ENCODE data around the gene MED15. TPM values are rescaled to one million over a fixed set of nuclear protein-coding genes. Genes with fewer than 3 reads are reported as not detected.

The MED15 gene
- polyA plus RNA-seq, 4 donors: 49.4 to 106 (median 76.6) TPM

DNA sequence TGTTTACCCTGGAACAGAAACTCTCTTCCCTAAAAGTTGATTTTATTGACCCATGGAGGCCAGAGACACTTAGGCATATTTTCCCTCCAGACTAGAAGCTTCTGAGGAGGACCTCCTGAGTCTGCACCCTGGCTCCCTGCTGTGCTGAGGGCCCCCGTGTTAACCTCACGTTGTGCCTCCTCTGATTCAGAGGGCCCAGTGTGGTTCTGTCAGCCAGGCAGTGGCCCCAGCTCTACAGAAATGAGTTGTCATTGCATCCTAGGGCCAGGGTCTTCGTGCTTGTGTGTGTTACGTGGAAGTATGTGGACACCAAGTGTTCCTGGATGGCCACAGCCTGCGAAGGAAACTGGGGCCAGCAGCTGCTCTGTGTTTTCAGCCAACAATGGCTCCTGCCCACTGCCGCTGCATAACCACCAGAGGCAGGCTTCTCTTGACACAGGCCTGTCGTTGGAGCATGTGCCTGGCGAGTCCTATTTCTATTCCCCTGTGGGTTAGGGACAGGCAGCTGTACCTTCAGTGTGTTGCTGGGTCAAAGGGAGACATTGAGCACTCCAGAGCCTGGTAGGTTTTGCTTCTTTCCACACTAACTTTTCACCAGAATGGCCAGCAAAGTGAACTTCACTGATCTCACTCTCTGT is 44.5 kb downstream of the MED15 start:
- DNase-seq (no peak), FAIRE-seq (no peak)
- H3K9me3 ChIP-seq (ENCODE audit: control insufficient read depth in 2 of 2, insufficient read depth in 1 of 2, low read depth in 1 of 2, low read length in 1 of 2): no peaks in the 10 kb centered on the region
- no peak overlapping the region for H3K4me3 ChIP-seq (ENCODE audit: low read depth in 1 of 3, low read length in 3 of 3)
- 50 to 75% (median 57%) methylated on average over 8 of the region's 8 CpGs for WGBS, 3 donors
- H3K27ac ChIP-seq (ENCODE audit: low read depth in 1 of 3, low read length in 2 of 3): peak overlapping the region; percentile 57 to 92 (median 59)
- H3K36me3 ChIP-seq (ENCODE audit: control insufficient read depth in 3 of 3, insufficient read depth in 2 of 3, low read depth in 1 of 3, low read length in 3 of 3): peaks cover 0 to 72% (median 20%) of the 10 kb centered on the region in 3 donors
- H3K27me3 ChIP-seq (ENCODE audit: control insufficient read depth in 3 of 3, insufficient read depth in 3 of 3, low read length in 3 of 3): no peaks in the 10 kb centered on the region
- H3K4me1 ChIP-seq (ENCODE audit: control insufficient read depth in 3 of 3, insufficient read depth in 2 of 3, low read depth in 1 of 3, low read length in 2 of 3): peaks cover 0 to 27% (median 12%) of the 10 kb centered on the region in 3 donors

DNA sequence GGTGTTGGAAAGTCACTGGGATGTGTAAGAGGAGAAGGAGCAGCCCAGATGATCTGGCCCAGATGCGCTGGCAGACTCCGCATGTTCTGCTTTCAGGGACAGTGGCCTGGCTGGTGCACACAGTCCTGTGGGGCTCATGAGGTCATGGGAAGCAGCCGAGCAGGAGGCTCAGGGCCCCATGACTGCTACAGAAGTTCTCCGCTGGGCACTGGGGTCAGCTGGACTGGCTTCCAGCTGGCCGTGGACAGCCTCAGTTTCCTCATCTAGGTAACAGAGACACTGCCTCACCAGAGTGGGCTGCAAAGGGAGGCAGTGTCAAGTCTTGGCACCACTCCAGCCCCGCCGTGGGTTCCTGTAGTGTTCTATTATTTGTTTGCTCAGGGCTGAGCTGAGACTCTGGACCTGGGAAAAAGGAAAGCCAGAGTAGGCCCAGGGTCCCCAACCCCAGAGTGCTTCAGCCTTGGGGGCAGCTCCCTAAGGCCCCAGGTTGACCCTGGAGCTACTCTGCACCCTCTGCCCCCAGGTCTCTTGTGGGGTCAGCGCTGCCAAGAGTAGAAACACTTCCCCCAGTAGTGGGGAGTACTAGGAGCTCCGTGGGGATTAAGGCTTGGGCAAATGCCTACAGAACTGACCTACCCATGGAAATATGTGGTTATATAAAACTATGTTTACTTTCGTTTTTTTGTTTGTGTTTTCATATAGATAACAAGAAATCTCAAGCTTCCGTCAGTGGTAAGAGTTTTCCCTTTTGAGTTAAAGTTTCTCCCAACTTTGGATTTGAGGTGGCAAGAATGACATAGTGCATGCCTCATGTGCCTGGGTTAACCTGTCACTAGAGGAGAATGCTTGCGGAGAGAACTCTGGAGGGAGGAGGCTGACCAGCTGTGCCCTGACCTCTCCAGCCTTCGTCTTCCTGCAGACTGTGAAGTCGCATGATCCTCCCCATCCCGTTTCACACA is 45.3 kb downstream of the MED15 start:
- Histone ChIP-seq H3K27me3 (ENCODE audit: control insufficient read depth in 3 of 3, insufficient read depth in 3 of 3, low read length in 3 of 3) (no peaks in the 10 kb centered on the region), H3K9me3 (ENCODE audit: control insufficient read depth in 2 of 2, insufficient read depth in 1 of 2, low read depth in 1 of 2, low read length in 1 of 2) (no peaks in the 10 kb centered on the region), H3K4me3 (ENCODE audit: low read depth in 1 of 3, low read length in 3 of 3) (no peak overlapping the region), H3K27ac (ENCODE audit: low read depth in 1 of 3, low read length in 2 of 3) (peak overlapping the region; percentile 25 to 92 (median 59)), H3K36me3 (ENCODE audit: control insufficient read depth in 3 of 3, insufficient read depth in 2 of 3, low read depth in 1 of 3, low read length in 3 of 3) (peaks cover 0 to 77% (median 24%) of the 10 kb centered on the region in 3 donors), H3K4me1 (ENCODE audit: control insufficient read depth in 3 of 3, insufficient read depth in 2 of 3, low read depth in 1 of 3, low read length in 2 of 3) (peaks cover 0 to 27% (median 12%) of the 10 kb centered on the region in 3 donors)
- DNase-seq (peak in 1 of 2 donors; percentile 63), FAIRE-seq (no peak)
- 47 to 57% (median 47%) methylated on average over 15 of the region's 15 CpGs for WGBS, 3 donors

DNA sequence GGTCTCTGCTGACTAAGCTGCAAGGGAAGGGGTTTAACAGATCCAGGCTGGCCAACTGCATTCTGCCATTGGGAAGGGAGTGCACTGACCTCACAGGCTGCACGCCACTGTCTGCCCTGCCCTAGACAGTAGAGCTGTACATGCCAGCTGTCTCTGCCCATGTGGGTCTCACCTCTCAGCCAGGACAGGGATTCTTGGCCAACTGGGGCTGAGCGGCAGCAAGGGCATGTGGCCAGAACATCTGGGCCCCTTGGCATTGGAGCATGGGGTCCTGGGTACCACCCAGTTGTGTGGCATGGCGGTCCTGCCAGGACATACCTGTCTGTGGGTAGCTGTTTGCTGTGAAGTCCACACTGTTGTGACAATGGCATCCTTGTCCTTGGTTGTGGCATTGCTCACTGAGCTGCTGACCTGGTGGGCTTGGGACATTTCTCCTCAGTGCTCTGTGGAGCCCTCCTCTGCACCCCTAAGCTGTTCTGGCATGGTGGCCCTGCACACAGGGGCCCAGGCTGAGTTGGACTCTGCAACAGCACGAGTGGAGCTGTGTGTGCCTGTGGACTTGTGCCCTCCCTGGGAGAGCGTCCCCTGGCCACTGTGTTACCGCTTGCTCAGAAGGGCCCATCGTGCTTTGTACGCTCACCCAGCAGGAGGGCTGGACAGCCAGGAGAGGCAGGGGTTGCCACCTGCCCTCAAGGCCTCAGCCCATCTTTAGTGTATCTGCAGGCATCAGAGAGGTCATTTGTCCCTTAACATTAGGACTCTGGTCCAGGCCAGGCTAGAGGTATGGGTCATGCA is 46.7 kb downstream of the MED15 start:
- Histone ChIP-seq H3K4me1 (ENCODE audit: control insufficient read depth in 3 of 3, insufficient read depth in 2 of 3, low read depth in 1 of 3, low read length in 2 of 3) (peaks cover 0 to 25% (median 12%) of the 10 kb centered on the region in 3 donors), H3K4me3 (ENCODE audit: low read depth in 1 of 3, low read length in 3 of 3) (no peak overlapping the region), H3K36me3 (ENCODE audit: control insufficient read depth in 3 of 3, insufficient read depth in 2 of 3, low read depth in 1 of 3, low read length in 3 of 3) (peaks cover 2 to 87% (median 26%) of the 10 kb centered on the region in 3 donors), H3K9me3 (ENCODE audit: control insufficient read depth in 2 of 2, insufficient read depth in 1 of 2, low read depth in 1 of 2, low read length in 1 of 2) (peaks cover 0 to 7% of the 10 kb centered on the region in 2 donors), H3K27me3 (ENCODE audit: control insufficient read depth in 3 of 3, insufficient read depth in 3 of 3, low read length in 3 of 3) (no peaks in the 10 kb centered on the region), H3K27ac (ENCODE audit: low read depth in 1 of 3, low read length in 2 of 3) (peak overlapping the region in 1 of 3 donors; percentile 2)
- DNase-seq (no peak), FAIRE-seq (no peak)
- WGBS, 3 donors: 96 to 97% (median 96%) methylated on average over 8 of the region's 8 CpGs

GRCh38 chr22:20554824-20555223 is 47.4 kb downstream of the MED15 start:
- no peak for FAIRE-seq
- H3K36me3 ChIP-seq (ENCODE audit: control insufficient read depth in 3 of 3, insufficient read depth in 2 of 3, low read depth in 1 of 3, low read length in 3 of 3): peaks cover 2 to 81% (median 26%) of the 10 kb centered on the region in 3 donors

DNA sequence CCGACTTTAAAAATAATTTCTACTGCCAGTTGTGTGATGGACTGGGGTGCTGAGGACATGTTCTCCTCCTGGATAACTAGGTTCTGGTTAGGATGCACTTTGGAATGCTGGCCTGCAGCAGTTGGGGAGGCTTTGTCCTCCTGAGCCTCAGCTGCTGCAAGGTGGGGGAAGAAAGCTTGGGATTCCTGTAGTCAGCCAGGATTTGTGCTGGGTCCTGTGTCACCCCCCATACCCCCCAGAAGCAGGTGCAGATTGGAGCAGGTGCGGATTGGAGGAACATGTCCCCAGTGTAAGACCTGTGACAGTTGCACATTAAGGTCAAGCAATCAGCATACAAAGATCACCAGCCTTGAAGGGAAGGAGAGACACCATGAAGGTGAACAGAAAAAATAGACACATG is 51.1 kb downstream of the MED15 start:
- Histone ChIP-seq H3K27me3 (ENCODE audit: control insufficient read depth in 3 of 3, insufficient read depth in 3 of 3, low read length in 3 of 3) (no peaks in the 10 kb centered on the region), H3K9me3 (ENCODE audit: control insufficient read depth in 2 of 2, insufficient read depth in 1 of 2, low read depth in 1 of 2, low read length in 1 of 2) (peaks cover 0 to 7% of the 10 kb centered on the region in 2 donors), H3K4me3 (ENCODE audit: low read depth in 1 of 3, low read length in 3 of 3) (no peak overlapping the region), H3K27ac (ENCODE audit: low read depth in 1 of 3, low read length in 2 of 3) (no peak overlapping the region), H3K36me3 (ENCODE audit: control insufficient read depth in 3 of 3, insufficient read depth in 2 of 3, low read depth in 1 of 3, low read length in 3 of 3) (peaks cover 10 to 75% (median 30%) of the 10 kb centered on the region in 3 donors), H3K4me1 (ENCODE audit: control insufficient read depth in 3 of 3, insufficient read depth in 2 of 3, low read depth in 1 of 3, low read length in 2 of 3) (no peaks in the 10 kb centered on the region)
- 96 to 100% (median 100%) methylated on average over 2 of the region's 2 CpGs for WGBS, 3 donors
- no peak for FAIRE-seq
- no peak for DNase-seq

More at GRCh38 chr22:20554824-20555223, 47.4 kb downstream of the MED15 start:
- Histone ChIP-seq H3K4me3 (ENCODE audit: low read depth in 1 of 3, low read length in 3 of 3) (no peak overlapping the region), H3K27me3 (ENCODE audit: control insufficient read depth in 3 of 3, insufficient read depth in 3 of 3, low read length in 3 of 3) (no peaks in the 10 kb centered on the region), H3K27ac (ENCODE audit: low read depth in 1 of 3, low read length in 2 of 3) (no peak overlapping the region), H3K4me1 (ENCODE audit: control insufficient read depth in 3 of 3, insufficient read depth in 2 of 3, low read depth in 1 of 3, low read length in 2 of 3) (peaks cover 0 to 22% (median 12%) of the 10 kb centered on the region in 3 donors), H3K9me3 (ENCODE audit: control insufficient read depth in 2 of 2, insufficient read depth in 1 of 2, low read depth in 1 of 2, low read length in 1 of 2) (peaks cover 0 to 7% of the 10 kb centered on the region in 2 donors)
- DNase-seq: no peak
- 96 to 98% (median 97%) methylated on average over 14 of the region's 14 CpGs for WGBS, 3 donors

DNA sequence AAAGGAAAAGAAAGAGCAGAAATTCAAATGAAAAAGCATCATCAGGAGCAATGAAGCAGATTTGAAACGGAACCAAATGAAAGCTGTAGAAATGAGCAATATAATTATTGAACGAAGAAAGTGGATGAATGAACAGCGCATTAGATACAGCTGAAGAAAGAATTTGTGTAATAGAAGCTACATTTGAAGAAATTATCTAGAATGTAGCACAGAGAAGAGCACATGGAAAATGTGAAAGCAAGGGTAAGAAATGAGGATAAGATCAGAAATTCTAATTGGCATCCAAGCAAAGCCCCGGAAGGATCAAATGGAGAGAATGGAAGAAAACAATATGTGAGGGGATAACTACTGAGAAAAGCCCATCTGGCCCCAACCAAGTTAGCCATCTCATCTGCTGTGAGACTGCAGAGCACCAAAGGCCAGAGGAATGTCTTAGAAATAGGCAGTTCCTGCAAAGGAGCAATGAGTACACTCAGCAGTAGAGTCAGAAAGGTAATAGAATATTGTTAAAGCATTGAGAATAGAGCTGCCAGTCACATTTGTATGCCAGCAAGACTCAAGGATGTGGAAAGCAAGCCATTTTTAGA is 51.9 kb downstream of the MED15 start:
- FAIRE-seq (no peak), DNase-seq (no peak)
- Histone ChIP-seq H3K36me3 (ENCODE audit: control insufficient read depth in 3 of 3, insufficient read depth in 2 of 3, low read depth in 1 of 3, low read length in 3 of 3) (peaks cover 10 to 70% (median 28%) of the 10 kb centered on the region in 3 donors), H3K4me3 (ENCODE audit: low read depth in 1 of 3, low read length in 3 of 3) (no peak overlapping the region), H3K4me1 (ENCODE audit: control insufficient read depth in 3 of 3, insufficient read depth in 2 of 3, low read depth in 1 of 3, low read length in 2 of 3) (no peaks in the 10 kb centered on the region), H3K9me3 (ENCODE audit: control insufficient read depth in 2 of 2, insufficient read depth in 1 of 2, low read depth in 1 of 2, low read length in 1 of 2) (peaks cover 0 to 7% of the 10 kb centered on the region in 2 donors), H3K27me3 (ENCODE audit: control insufficient read depth in 3 of 3, insufficient read depth in 3 of 3, low read length in 3 of 3) (no peaks in the 10 kb centered on the region), H3K27ac (ENCODE audit: low read depth in 1 of 3, low read length in 2 of 3) (no peak overlapping the region)
- WGBS, 3 donors: 85 to 99% (median 87%) methylated on average over 4 of the region's 4 CpGs

GRCh38 chr22:20560716-20561115 is 53.3 kb downstream of the MED15 start:
- WGBS, 3 donors: 97 to 99% (median 98%) methylated on average over 3 of the region's 3 CpGs
- Histone ChIP-seq H3K9me3 (ENCODE audit: control insufficient read depth in 2 of 2, insufficient read depth in 1 of 2, low read depth in 1 of 2, low read length in 1 of 2) (peaks cover 0 to 7% of the 10 kb centered on the region in 2 donors), H3K27ac (ENCODE audit: low read depth in 1 of 3, low read length in 2 of 3) (no peak overlapping the region), H3K36me3 (ENCODE audit: control insufficient read depth in 3 of 3, insufficient read depth in 2 of 3, low read depth in 1 of 3, low read length in 3 of 3) (peaks cover 10 to 70% (median 30%) of the 10 kb centered on the region in 3 donors), H3K4me3 (ENCODE audit: low read depth in 1 of 3, low read length in 3 of 3) (no peak overlapping the region), H3K27me3 (ENCODE audit: control insufficient read depth in 3 of 3, insufficient read depth in 3 of 3, low read length in 3 of 3) (no peaks in the 10 kb centered on the region), H3K4me1 (ENCODE audit: control insufficient read depth in 3 of 3, insufficient read depth in 2 of 3, low read depth in 1 of 3, low read length in 2 of 3) (no peaks in the 10 kb centered on the region)
- FAIRE-seq (no peak), DNase-seq (no peak)
